Caco-2 (cell line): ENCODE measurements around the gene RIMKLA. TPM values are rescaled to one million over a fixed set of nuclear protein-coding genes. Genes with fewer than 3 reads are reported as not detected.

Source experiments
- BruUV-seq: library from RNA; stranded (reverse); fragments of 400-500 nt; replicated peaks from 2 replicates; lab custom pipeline; 2021; lab: Mats Ljungman, UMichigan
- CTCF ChIA-PET: fragments of 300-600 bp; sonication (Branson Sonifier 250); formaldehyde crosslinking; loops from one replicate; lab custom pipeline; 2022; ENCODE audit warnings: antibody characterized with exemption; lab: Charles Lee
- POLR2A ChIA-PET: fragments of 300-600 bp; sonication (Branson Sonifier 250); formaldehyde crosslinking; loops from one replicate; lab custom pipeline; 2022; ENCODE audit warnings: antibody characterized with exemption; lab: Charles Lee
- DNase-seq, 2 experiments: peaks; one replicate each; pipeline versions ENCODE4 v3.0.0 to v3.0.0-alpha.2; 2020 to 2022
- H3K27me3 ChIP-seq: replicated peaks from 2 replicates; pipeline ENCODE4 v1.6.0; 2011; ENCODE audit warnings: low read length; ENCODE audit not compliant: control insufficient read depth, insufficient read depth
- H3K36me3 ChIP-seq: 2 replicates; pipeline ENCODE4 v1.5.1; 2011; ENCODE audit warnings: low read length; ENCODE audit not compliant: control insufficient read depth, insufficient read depth
- H3K4me1 ChIP-seq: fragments of 250-450 bp; sonication (Bioruptor Pico); 2 replicates; pipeline ENCODE4 v1.5.1; 2020; ENCODE audit warnings: mild to moderate bottlenecking
- H3K4me3 ChIP-seq: 2 replicates; pipeline ENCODE4 v1.5.1; 2011; ENCODE audit warnings: low read depth, mild to moderate bottlenecking, control low read depth, low read length
- H3K9me3 ChIP-seq: fragments of 250-450 bp; sonication (Bioruptor Pico); 2 replicates; pipeline ENCODE4 v1.5.1; 2020; ENCODE audit warnings: mild to moderate bottlenecking, moderate library complexity
- H3K27ac Mint-ChIP-seq: one replicate; pipeline ENCODE4 v1.8.0; 2022; ENCODE audit warnings: mixed read lengths; ENCODE audit not compliant: unreplicated experiment
- H3K27me3 Mint-ChIP-seq: one replicate; pipeline ENCODE4 v1.8.0; 2022; ENCODE audit warnings: mixed read lengths; ENCODE audit not compliant: insufficient read depth, unreplicated experiment
- H3K36me3 Mint-ChIP-seq: one replicate; pipeline ENCODE4 v1.8.0; 2022; ENCODE audit warnings: mild to moderate bottlenecking, mixed read lengths; ENCODE audit not compliant: insufficient read depth, unreplicated experiment
- H3K4me1 Mint-ChIP-seq: one replicate; pipeline ENCODE4 v1.8.0; 2022; ENCODE audit warnings: low read depth, mixed read lengths; ENCODE audit not compliant: unreplicated experiment
- H3K4me3 Mint-ChIP-seq: one replicate; pipeline ENCODE4 v1.8.0; 2022; ENCODE audit warnings: mild to moderate bottlenecking, moderate library complexity, mixed read lengths; ENCODE audit not compliant: unreplicated experiment
- H3K9me3 Mint-ChIP-seq: one replicate; pipeline ENCODE4 v1.8.0; 2022; ENCODE audit warnings: mixed read lengths; ENCODE audit not compliant: unreplicated experiment
- CTCF ChIP-seq, 2 experiments: fragments of 200-600 bp in 1 of 2; IDR thresholded peaks; 1 replicate in 1 of 2; 2 replicates in 1 of 2; pipeline versions ENCODE4 v1.5.1 to v1.8.0; 2011 to 2022; ENCODE audit warnings: antibody characterized with exemption in 1 of 2, control low read depth in 1 of 2, inconsistent platforms in 1 of 2, low read depth in 1 of 2, low read length in 1 of 2, mild to moderate bottlenecking in 1 of 2, moderate library complexity in 1 of 2; ENCODE audit not compliant: insufficient read depth in 1 of 2, severe bottlenecking in 1 of 2, unreplicated experiment in 1 of 2
- intact Hi-C: fragments of 100-400 bp; cut with micrococcal nuclease; formaldehyde crosslinking; loops from one replicate; pipeline ENCODE4 v1.10.0; 2022; ENCODE audit not compliant: unreplicated experiment
- total RNA-seq: library from RNA; stranded (reverse); gene quantifications from 2 replicates; pipeline ENCODE4 v1.2.3, GENCODE V29; 2022

Gene RIMKLA
- total RNA-seq, 1 experiment from 2014 or later, result 12.4 TPM

GRCh38 chr1:42348498-42348897 lies 32.1 kb upstream of the RIMKLA start:
- Histone ChIP-seq H3K9me3 (no peaks in the 10 kb centered on the region), H3K4me1 (peaks cover 5% of the 10 kb centered on the region; the same call in 1 of the 2 replicates), H3K36me3 (no peaks in the 10 kb centered on the region), H3K27me3 (no peaks in the 10 kb centered on the region), H3K4me3 (no peak overlapping the region)
- no peak for DNase-seq
- CTCF ChIA-PET, result no interaction called here
- no peaks in the 10 kb centered on the region for H3K9me3 Mint-ChIP-seq
- no peak overlapping the region for H3K27ac Mint-ChIP-seq
- intact Hi-C loops, result no loop called here
- POLR2A ChIA-PET, result no interaction called here
- no peaks in the 10 kb centered on the region for H3K27me3 Mint-ChIP-seq
- TF ChIP-seq CTCF (IDR thresholded peaks at IDR 0.05; ENCODE audit: insufficient read depth in 1 of 2, low read depth in 1 of 2, low read length in 1 of 2, severe bottlenecking in 1 of 2, unreplicated experiment in 1 of 2), result no peak
- H3K4me1 Mint-ChIP-seq, result no peaks in the 10 kb centered on the region
- no peak overlapping the region for H3K4me3 Mint-ChIP-seq
- no TSS peak for BruUV-seq
- H3K36me3 Mint-ChIP-seq, result no peaks in the 10 kb centered on the region

- no peaks in the 10 kb centered on the region for H3K9me3 Mint-ChIP-seq
- H3K9me3 ChIP-seq, result no peaks in the 10 kb centered on the region
- POLR2A ChIA-PET, result no interaction called here
- no peak for TF ChIP-seq CTCF (IDR thresholded peaks at IDR 0.05; ENCODE audit: insufficient read depth in 1 of 2, low read depth in 1 of 2, low read length in 1 of 2, severe bottlenecking in 1 of 2, unreplicated experiment in 1 of 2)
- no peaks in the 10 kb centered on the region for H3K4me1 ChIP-seq
- no peak for DNase-seq
- intact Hi-C loops, result no loop called here
- H3K36me3 ChIP-seq, result no peaks in the 10 kb centered on the region
- H3K27me3 Mint-ChIP-seq, result no peaks in the 10 kb centered on the region
- H3K4me3 ChIP-seq, result no peak overlapping the region
- no peak overlapping the region for H3K27ac Mint-ChIP-seq
- no peaks in the 10 kb centered on the region for H3K36me3 Mint-ChIP-seq
- no TSS peak for BruUV-seq
- CTCF ChIA-PET, result no interaction called here
- no peak overlapping the region for H3K4me3 Mint-ChIP-seq
- H3K4me1 Mint-ChIP-seq, result no peaks in the 10 kb centered on the region
- H3K27me3 ChIP-seq, result no peaks in the 10 kb centered on the region
Observed at GRCh38 chr1:42350086-42350485, 30.5 kb upstream of the RIMKLA start.

GRCh38 chr1:42358791-42359190 lies 21.8 kb upstream of the RIMKLA start:
- no peak for TF ChIP-seq CTCF (IDR thresholded peaks at IDR 0.05; ENCODE audit: insufficient read depth in 1 of 2, low read depth in 1 of 2, low read length in 1 of 2, severe bottlenecking in 1 of 2, unreplicated experiment in 1 of 2)
- intact Hi-C loops, result no loop called here
- Histone ChIP-seq H3K27me3 (no peaks in the 10 kb centered on the region), H3K9me3 (no peaks in the 10 kb centered on the region), H3K4me1 (no peaks in the 10 kb centered on the region), H3K36me3 (no peaks in the 10 kb centered on the region), H3K4me3 (no peak overlapping the region)
- Mint-ChIP-seq H3K9me3 (no peaks in the 10 kb centered on the region), H3K4me3 (no peak overlapping the region), H3K4me1 (no peaks in the 10 kb centered on the region), H3K36me3 (no peaks in the 10 kb centered on the region), H3K27ac (no peak overlapping the region), H3K27me3 (no peaks in the 10 kb centered on the region)
- ChIA-PET CTCF (no interaction called here), POLR2A (no interaction called here)
- BruUV-seq, result no TSS peak
- no peak for DNase-seq
